HG03064 (cell line): ENCODE data around the gene WDR87.
A peak's percentile ranks its signal among the peaks of the same experiment; 100 is the strongest.

Experiments used
- ATAC-seq: cut with Tn5 transposase; IDR thresholded peaks from one replicate; pipeline ENCODE4 v1.9.1; 2021; ENCODE audit warnings: low read depth; ENCODE audit not compliant: unreplicated experiment

The WDR87 gene

GRCh38 chr19:37905946-37906868 lies at the start of gene WDR87:
TSS of gene WDR87 (minus strand) at chr19:37906594. CDS start at chr19:37898239, 8,355 bp downstream.
- ATAC-seq: peak; percentile 17

DNA sequence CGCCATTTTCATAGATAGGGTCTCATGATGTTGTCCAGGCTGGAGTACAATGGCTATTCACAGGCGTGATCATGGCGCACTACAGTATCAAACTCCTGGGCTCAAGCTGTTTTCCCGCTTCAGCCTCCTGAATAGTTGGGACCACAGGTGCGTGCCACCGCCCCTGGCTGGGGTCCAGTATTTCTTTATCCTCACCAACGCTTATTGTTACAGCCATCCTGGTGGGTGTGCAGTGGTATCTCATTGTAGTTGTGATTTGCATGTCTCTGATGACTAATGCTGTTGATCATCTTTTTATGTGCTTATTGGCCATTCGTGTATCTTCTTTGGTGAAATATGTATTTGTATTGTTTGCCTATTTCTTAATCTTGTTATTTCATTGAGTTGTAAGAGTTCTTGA lies 49.6 kb upstream of the WDR87 start:
- ATAC-seq: no peak

DNA sequence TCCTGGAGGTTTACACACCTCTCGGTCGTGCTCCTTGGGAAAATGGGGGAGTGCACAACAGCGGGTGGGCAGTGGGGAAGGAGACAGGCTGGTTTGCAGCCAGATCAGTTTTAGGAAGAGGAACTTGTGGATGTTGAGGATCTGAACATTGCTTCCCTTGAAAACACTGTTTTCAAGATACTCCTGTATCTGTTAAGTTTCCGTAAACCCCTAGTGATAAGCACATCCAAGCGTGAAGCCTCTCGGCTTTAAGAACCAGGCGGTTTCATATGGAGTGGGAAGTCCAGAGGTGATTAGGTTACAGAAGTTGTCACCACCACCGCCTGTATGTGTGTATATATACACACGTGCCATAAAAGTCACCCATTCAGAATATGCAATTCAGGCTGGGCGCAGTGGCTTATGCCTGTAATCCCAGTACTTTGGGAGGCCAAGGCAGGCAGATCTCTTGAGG lies 48.1 kb upstream of the WDR87 start:
- no peak for ATAC-seq

- no peak for ATAC-seq
Observed at GRCh38 chr19:37953918-37954303, 47.5 kb upstream of the WDR87 start.

DNA sequence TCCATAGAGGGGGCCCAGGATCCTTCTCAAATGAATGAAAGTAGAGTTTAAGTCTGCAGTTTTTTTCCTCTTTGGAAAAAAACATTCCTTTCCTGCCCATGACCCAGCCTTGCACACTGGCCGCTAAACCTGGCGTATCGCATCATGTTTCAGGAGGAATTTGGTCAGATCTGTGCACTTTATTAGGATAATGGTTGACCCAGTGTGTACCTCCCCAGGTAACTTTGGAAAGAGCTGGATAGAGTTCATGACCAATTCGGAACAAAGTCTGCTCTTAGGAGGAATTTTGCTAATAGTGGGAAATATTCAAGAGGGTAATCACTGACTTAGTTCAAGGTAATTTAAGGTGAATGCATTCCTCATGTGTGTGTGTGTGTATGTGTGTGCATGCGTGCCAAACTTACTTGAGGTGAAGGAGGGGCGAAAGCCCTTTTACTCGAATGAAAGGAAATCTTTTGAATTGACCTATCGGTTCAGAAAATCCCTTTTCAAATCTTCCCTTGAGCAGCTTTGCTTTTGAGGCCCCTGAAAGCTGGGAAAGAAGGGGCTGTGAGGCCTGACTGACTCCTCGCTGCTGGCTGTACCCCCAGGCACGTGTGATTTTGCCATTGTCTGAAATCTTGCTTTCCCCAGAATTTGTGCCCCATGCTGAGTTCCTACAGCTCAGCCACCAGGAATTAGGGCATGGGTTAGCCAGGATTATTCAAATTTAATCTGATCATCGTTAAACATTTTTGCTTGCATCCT lies 47.0 kb upstream of the WDR87 start:
- ATAC-seq: no peak

GRCh38 chr19:37951816-37952210 lies 45.4 kb upstream of the WDR87 start:
- ATAC-seq: no peak

GRCh38 chr19:37950471-37951175 lies 44.2 kb upstream of the WDR87 start:
- ATAC-seq: no peak

DNA sequence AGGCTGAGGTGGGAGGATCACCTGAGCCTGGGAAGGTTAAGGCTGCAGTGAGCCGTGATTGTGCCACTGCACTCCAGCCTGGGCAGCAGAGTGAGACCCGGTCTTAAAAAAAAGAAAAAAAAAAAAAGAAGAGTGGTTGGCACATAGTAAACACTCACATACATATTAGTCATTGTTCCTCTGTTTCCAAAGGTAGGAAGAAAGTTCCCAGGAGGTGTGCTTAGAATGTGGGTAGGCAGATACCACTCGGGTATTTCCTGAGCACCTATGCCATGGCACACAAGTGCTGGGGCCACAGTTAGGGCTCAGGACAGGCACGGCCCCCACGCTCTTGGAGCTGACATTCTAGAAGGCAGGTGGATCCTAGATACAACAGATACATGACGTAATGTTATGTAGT lies 42.0 kb upstream of the WDR87 start:
- no peak for ATAC-seq

GRCh38 chr19:37947778-37948177 lies 41.4 kb upstream of the WDR87 start:
- no peak for ATAC-seq

GRCh38 chr19:37946132-37946531 lies 39.7 kb upstream of the WDR87 start:
- no peak for ATAC-seq

GRCh38 chr19:37943480-37943879 lies 37.1 kb upstream of the WDR87 start:
- ATAC-seq: no peak

GRCh38 chr19:37942516-37942902 lies 36.1 kb upstream of the WDR87 start:
- ATAC-seq: no peak

DNA sequence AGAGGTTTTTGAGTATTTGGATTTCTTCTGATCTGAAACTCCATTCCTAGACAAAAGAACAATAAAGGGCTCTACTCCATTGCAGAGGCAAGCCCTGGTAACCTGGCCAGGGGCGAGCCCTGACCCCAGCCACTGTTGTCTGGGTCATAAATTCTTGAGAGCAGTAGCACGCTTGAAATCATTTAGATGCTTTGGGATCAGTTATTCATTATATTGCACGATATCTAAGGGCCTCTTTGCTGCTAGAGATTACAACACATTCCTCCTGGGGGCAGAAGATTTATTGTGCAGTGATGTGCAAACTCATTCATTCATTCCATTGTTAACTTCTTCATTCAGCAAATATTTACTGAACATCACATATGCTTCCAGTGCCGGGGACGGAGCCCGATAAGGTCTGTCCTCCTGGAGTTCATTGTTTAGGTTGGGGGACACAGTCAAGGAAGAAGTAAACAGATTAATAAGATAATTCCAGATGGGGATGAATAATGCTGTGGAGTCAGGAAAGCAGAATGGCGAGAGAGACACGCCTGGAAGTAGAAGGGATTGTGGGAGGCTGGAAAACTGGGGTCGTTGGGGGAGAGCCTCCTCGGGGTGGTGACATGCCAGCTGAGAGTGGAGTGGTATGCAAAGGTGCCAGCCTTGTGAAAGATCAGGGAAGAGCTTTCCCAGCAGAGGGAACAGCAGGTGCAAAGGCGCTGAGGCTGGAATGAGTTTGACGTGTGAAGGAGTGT lies 35.6 kb upstream of the WDR87 start:
- no peak for ATAC-seq

- no peak for ATAC-seq
Observed at GRCh38 chr19:37938353-37938752, 32.0 kb upstream of the WDR87 start.

GRCh38 chr19:37936886-37937285 lies 30.5 kb upstream of the WDR87 start:
- ATAC-seq: no peak

GRCh38 chr19:37936166-37936565 lies 29.8 kb upstream of the WDR87 start:
- ATAC-seq: no peak

- no peak for ATAC-seq
Observed at GRCh38 chr19:37935341-37935740, 28.9 kb upstream of the WDR87 start.

DNA sequence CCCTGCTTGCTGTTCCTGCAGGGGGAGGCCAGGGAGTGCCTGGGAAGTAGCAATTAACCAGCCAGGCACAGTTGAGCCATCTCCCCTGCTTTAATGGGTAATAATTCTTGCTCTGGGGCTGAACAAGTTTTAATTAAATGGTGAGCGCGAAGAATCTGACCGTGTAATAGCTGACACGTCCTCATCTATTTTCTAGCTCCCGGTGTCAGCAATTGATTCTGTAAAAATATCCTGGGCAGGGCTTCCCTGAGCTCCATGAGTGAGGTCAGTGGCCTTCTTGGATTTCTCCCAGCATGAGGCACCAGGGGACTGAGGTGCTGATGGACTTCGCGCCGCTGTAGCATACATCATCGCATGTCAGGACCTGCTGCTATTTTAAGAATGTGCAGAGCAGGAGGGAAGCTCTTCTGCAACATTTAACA lies 27.6 kb upstream of the WDR87 start:
- no peak for ATAC-seq

DNA sequence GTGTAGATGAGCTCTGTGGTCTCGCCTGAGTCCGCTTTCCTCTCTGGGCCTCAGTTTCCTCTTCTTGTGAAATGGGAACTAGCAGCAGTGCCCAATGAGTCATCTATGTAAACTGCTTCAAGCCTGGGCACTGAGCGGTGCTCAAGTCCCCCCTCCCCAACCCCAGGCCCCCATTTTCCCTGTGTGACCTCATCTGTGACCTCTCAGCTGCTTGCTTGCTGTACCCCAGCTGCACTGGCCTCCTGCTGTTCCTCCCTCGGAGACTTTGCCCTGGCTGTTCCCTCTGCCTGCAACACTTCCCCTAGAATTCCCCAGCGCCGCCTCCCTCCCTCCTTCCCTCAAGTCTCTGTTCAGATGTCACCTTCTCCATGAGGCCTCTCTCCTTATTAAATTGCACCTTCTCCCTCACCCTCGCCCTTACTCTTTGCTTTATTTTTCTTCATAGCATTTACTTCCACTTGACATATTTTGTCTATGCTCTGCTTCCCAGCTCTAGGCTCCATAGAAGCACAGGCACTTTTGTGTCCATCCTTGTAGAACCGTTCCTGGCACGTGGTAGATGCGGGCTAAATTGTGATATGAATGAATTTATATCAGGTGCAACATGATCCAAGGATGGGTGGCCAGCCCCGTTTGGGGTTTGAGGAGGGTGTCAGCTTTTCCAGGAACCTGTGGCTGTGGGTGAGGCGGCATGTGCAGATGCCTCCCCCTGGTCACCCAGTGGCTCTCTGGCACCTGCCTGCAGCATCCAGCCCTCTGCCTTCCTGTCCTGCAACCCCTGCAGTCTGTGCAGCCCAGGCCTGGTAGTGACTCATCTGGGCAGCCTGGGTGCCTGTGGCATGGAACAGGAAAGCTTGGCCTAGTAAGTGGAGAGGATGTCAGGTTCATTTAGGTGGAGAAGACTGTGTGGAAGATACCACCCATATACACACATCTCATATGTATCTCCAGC lies 26.9 kb upstream of the WDR87 start:
- no peak for ATAC-seq
